Uterus (tissue), 4 donors: ENCODE results near the gene SARDH. TPM values are rescaled to one million over a fixed set of nuclear protein-coding genes. Genes with fewer than 3 reads are reported as not detected.

Source experiments
- DNase-seq, 2 donors: peaks; one replicate each; pipeline ENCODE4 v3.0.0-alpha.2; 2019 to 2020
- H3K27ac ChIP-seq, 2 donors: fragments of 200-600 bp; sonication (generic); 1 replicate in 1 of 2; 2 replicates in 1 of 2; pipeline ENCODE4 v1.5.1; 2016 to 2018
- H3K27me3 ChIP-seq, 2 donors: fragments of 200-600 bp; sonication (generic); one replicate each; pipeline ENCODE4 v1.5.1; 2018 to 2019; ENCODE audit warnings: control low read depth in 1 of 2
- H3K36me3 ChIP-seq, 2 donors: fragments of 200-600 bp; sonication (generic); one replicate each; pipeline ENCODE4 v1.5.1; 2019; ENCODE audit warnings: control low read depth in 1 of 2
- H3K4me1 ChIP-seq, 2 donors: fragments of 200-600 bp; sonication (generic); one replicate each; pipeline ENCODE4 v1.5.1; 2018 to 2019; ENCODE audit warnings: control low read depth in 1 of 2
- H3K4me3 ChIP-seq, 2 donors: fragments of 200-600 bp; sonication (generic); 1 replicate in 1 of 2; 2 replicates in 1 of 2; pipeline ENCODE4 v1.5.1; 2018 to 2019; ENCODE audit warnings: mild to moderate bottlenecking in 1 of 2
- H3K9me3 ChIP-seq, 2 donors: fragments of 200-600 bp; sonication (generic); one replicate each; pipeline ENCODE4 v1.5.1; 2019; ENCODE audit warnings: control low read depth in 1 of 2
- CTCF ChIP-seq, 4 experiments: fragments of 200-600 bp in 2 of 4; fragments of 450-650 bp in 2 of 4; sonication (generic) in 2 of 4; IDR thresholded peaks; one replicate each; pipeline ENCODE4 v1.5.1; 2016 to 2019; ENCODE audit warnings: antibody characterized with exemption in 4 of 4, mild to moderate bottlenecking in 2 of 4, moderate library complexity in 1 of 4
- POLR2A ChIP-seq, 2 donors: fragments of 450-650 bp; IDR thresholded peaks; one replicate each; pipeline ENCODE4 v1.6.1; 2016; ENCODE audit warnings: antibody characterized with exemption in 2 of 2, mild to moderate bottlenecking in 1 of 2, moderate library complexity in 1 of 2
- intact Hi-C: fragments of 100-400 bp; cut with DNase I; formaldehyde crosslinking; loops from one replicate; pipeline ENCODE4 v1.15.1; 2023; ENCODE audit warnings: low total_unique reads
- total RNA-seq, 4 donors: library from RNA; depleted of rRNA in 3 of 4; stranded (reverse); fragments of >200 nt in 3 of 4; gene quantifications; one replicate each; pipeline versions ENCODE4 v1.1.0 to v1.2.4, GENCODE V29; 2014 to 2023
- donor health status: DM: yes; HTN: yes; CAD: no.

SARDH gene
- total RNA-seq, 4 donors from 2014 or later = 2.7 to 14.1 TPM; not detected in 2

DNA sequence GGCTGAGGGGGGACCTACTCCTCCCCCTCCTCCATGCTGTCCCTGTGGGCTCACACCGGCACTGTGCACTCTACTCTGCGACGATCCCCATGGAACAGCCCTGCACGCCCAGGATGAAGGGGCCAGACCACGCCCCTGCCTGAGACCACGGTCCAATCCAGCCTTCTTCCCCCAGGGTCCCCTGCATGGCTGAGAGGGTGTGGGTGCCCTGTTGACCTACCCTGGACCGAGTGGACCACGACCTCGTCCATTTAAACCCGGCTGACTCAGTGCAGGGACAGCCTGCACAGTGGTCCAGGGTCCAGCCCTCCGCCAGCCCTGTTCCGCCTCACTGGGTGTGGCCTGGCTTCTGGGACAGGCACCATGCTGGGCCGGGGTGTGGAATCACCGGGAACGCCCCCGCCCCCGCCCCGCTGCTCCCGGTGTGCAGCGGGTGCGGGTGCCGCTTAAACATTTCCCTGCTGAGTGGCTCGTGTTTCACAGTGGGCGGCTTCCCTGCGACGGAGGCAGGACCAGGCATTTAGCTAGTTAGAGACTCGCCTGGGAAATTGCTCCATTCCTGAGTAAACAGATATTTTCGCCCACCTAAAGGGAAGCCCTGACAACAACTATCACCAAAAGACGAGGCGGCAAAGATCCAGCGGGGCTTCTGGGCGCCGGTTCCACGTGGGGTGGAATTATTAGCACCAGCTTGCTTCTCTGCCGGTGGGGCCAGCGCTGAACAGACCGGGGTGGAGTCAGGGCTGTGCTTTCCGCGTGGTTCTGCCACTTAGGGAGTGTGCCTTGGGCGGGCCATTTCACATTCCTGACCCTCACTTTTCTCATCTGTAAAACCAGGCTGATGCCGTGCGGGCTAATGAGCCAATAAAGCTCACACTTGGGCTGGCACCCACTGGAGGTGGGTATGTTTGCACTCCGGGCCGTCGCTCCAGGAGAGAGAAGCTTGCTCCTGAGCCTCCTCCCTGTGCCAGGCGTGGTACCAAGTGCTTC is 79.4 kb downstream of the SARDH start:
- TF ChIP-seq POLR2A (IDR thresholded peaks at IDR 0.05) (no peak), CTCF (IDR thresholded peaks at IDR 0.05) (no peak)

GRCh38 chr9:133657120-133657661 is 81.0 kb downstream of the SARDH start:
- H3K4me3 ChIP-seq = no peak overlapping the region
- no peaks in the 10 kb centered on the region for H3K36me3 ChIP-seq
- DNase-seq = no peak
- TF ChIP-seq POLR2A (IDR thresholded peaks at IDR 0.05) (no peak), CTCF (IDR thresholded peaks at IDR 0.05) (no peak)
- no peaks in the 10 kb centered on the region for H3K9me3 ChIP-seq
- H3K4me1 ChIP-seq = peaks cover 0 to 5% of the 10 kb centered on the region in 2 donors
- no peak overlapping the region for H3K27ac ChIP-seq
- H3K27me3 ChIP-seq = peaks cover 0 to 7% of the 10 kb centered on the region in 2 donors
- intact Hi-C loops = no loop called here

More for the DNA sequence above, 79.4 kb downstream of the SARDH start:
- Histone ChIP-seq H3K36me3 (no peaks in the 10 kb centered on the region), H3K27me3 (peaks cover 0 to 7% of the 10 kb centered on the region in 2 donors), H3K4me1 (peaks cover 0 to 5% of the 10 kb centered on the region in 2 donors), H3K9me3 (no peaks in the 10 kb centered on the region), H3K4me3 (no peak overlapping the region), H3K27ac (no peak overlapping the region)
- DNase-seq = peak; percentile 26 to 61
- intact Hi-C loops = no loop called here

- Histone ChIP-seq H3K27me3 (peaks cover 0 to 7% of the 10 kb centered on the region in 2 donors), H3K27ac (no peak overlapping the region)
- no peak for DNase-seq
Measured at GRCh38 chr9:133656211-133657119, 81.7 kb downstream of the SARDH start.

GRCh38 chr9:133655701-133656100 is 82.5 kb downstream of the SARDH start:
- Histone ChIP-seq H3K27me3 (peaks cover 0 to 7% of the 10 kb centered on the region in 2 donors), H3K9me3 (no peaks in the 10 kb centered on the region), H3K36me3 (no peaks in the 10 kb centered on the region), H3K4me3 (no peak overlapping the region), H3K4me1 (peaks cover 0 to 5% of the 10 kb centered on the region in 2 donors), H3K27ac (no peak overlapping the region)
- intact Hi-C loops = no loop called here
- no peak for DNase-seq
- TF ChIP-seq POLR2A (IDR thresholded peaks at IDR 0.05) (no peak), CTCF (IDR thresholded peaks at IDR 0.05) (no peak)

More at GRCh38 chr9:133656211-133657119, 81.7 kb downstream of the SARDH start:
- Histone ChIP-seq H3K36me3 (no peaks in the 10 kb centered on the region), H3K9me3 (no peaks in the 10 kb centered on the region), H3K4me3 (no peak overlapping the region), H3K4me1 (peaks cover 0 to 5% of the 10 kb centered on the region in 2 donors)
- intact Hi-C loops = no loop called here
- TF ChIP-seq POLR2A (IDR thresholded peaks at IDR 0.05) (no peak), CTCF (IDR thresholded peaks at IDR 0.05) (no peak)
